Endothelial cell of umbilical vein (primary cell): ENCODE measurements around the gene DCUN1D1.

Experiments
- EZH2 ChIP-seq: IDR thresholded peaks from 2 replicates; pipeline ENCODE4 v1.6.1; 2012; ENCODE audit warnings: borderline replicate concordance, low read depth, mild to moderate bottlenecking, moderate library complexity, low read length, inconsistent platforms; ENCODE audit not compliant: severe bottlenecking
- POLR2AphosphoS5 ChIP-seq: IDR thresholded peaks from 2 replicates; pipeline ENCODE4 v1.6.1; 2012; ENCODE audit warnings: low read depth, mild to moderate bottlenecking, control low read depth, low read length, moderate library complexity; ENCODE audit not compliant: insufficient read depth

DNA sequence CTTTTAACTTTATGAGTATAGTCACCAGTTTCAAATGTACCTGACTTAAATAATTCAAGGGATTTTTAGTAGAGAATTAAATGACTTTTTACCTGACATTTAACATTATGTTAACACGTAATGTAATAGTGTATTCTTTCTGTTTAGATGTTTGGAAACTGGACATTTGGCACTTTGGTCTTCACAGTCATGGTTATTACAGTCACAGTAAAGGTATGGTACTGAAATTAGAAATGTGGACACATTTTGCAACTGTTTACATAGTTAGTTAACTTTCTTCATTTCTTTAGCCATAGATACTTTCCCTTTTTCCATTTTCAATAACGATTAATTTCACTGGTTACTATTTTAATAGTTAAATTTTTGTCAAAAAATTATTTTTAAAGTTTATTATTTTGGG, 83.8 kb downstream of the DCUN1D1 start:
- TF ChIP-seq POLR2AphosphoS5 (no peak), EZH2 (no peak)
